C4-2B (cell line): ENCODE results near the gene SND1.

Experiments
- ZFX ChIP-seq: fragments of 450-650 bp; IDR thresholded peaks from 2 replicates; pipeline ENCODE4 v1.6.1; 2017
- TF ChIP-seq, protein P1 (sequence below): fragments of 450-650 bp; conservative IDR thresholded peaks from 2 replicates; pipeline ENCODE4 v1.5.1; 2017; ENCODE audit warnings: mild to moderate bottlenecking

DNA sequence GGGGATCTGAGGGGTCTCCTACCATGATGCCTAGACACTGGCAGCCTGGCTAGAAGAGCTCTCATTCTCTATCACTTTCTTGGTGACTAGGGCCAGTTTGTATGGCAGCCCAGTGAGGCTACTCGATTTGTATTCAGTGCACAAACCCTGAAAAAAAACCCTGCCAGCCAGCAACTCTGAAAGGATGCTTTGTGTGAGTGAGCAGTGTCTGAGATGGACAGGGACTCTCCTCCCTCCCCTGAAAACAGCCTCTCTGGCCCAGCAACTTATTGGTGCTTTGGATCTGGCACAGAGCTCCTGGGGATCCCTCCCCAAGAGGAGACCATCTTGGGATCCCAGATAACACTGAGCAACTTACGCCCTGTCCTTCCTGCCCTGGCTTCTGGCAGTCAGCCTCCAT lies 390.0 kb downstream of the SND1 start:
- TF ChIP-seq, protein P1, sequence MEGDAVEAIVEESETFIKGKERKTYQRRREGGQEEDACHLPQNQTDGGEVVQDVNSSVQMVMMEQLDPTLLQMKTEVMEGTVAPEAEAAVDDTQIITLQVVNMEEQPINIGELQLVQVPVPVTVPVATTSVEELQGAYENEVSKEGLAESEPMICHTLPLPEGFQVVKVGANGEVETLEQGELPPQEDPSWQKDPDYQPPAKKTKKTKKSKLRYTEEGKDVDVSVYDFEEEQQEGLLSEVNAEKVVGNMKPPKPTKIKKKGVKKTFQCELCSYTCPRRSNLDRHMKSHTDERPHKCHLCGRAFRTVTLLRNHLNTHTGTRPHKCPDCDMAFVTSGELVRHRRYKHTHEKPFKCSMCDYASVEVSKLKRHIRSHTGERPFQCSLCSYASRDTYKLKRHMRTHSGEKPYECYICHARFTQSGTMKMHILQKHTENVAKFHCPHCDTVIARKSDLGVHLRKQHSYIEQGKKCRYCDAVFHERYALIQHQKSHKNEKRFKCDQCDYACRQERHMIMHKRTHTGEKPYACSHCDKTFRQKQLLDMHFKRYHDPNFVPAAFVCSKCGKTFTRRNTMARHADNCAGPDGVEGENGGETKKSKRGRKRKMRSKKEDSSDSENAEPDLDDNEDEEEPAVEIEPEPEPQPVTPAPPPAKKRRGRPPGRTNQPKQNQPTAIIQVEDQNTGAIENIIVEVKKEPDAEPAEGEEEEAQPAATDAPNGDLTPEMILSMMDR = no peak
- no peak for TF ChIP-seq ZFX
